GM21526 (cell line): Measurements from ENCODE around the gene C7orf33.

Experiments used
- ATAC-seq: cut with Tn5 transposase; IDR thresholded peaks from one replicate; pipeline ENCODE4 v1.9.1; 2021; ENCODE audit warnings: moderate library complexity; ENCODE audit not compliant: unreplicated experiment, low FRiP score

C7orf33 gene

GRCh38 chr7:148624735-148625134, 34.2 kb downstream of the C7orf33 start:
- no peak for ATAC-seq

- no peak for ATAC-seq
Measured at GRCh38 chr7:148625342-148625741, 34.8 kb downstream of the C7orf33 start.

GRCh38 chr7:148626828-148627227, 36.3 kb downstream of the C7orf33 start:
- ATAC-seq: no peak

- ATAC-seq: no peak
Measured at GRCh38 chr7:148628011-148628410, 37.4 kb downstream of the C7orf33 start.

- no peak for ATAC-seq
Measured at GRCh38 chr7:148630078-148630477, 39.5 kb downstream of the C7orf33 start.

- no peak for ATAC-seq
Measured at GRCh38 chr7:148633761-148634160, 43.2 kb downstream of the C7orf33 start.

- no peak for ATAC-seq
Measured at GRCh38 chr7:148637094-148637493, 46.5 kb downstream of the C7orf33 start.

- ATAC-seq: no peak
Measured at GRCh38 chr7:148645898-148646297, 55.3 kb downstream of the C7orf33 start.

GRCh38 chr7:148650232-148650858, 59.8 kb downstream of the C7orf33 start:
- ATAC-seq: no peak

- ATAC-seq: no peak
Measured at GRCh38 chr7:148652773-148653172, 62.2 kb downstream of the C7orf33 start.

GRCh38 chr7:148657929-148658328, 67.4 kb downstream of the C7orf33 start:
- ATAC-seq: no peak

- ATAC-seq: no peak
Measured at GRCh38 chr7:148661471-148661870, 70.9 kb downstream of the C7orf33 start.

- no peak for ATAC-seq
Measured at GRCh38 chr7:148662646-148663045, 72.1 kb downstream of the C7orf33 start.

- no peak for ATAC-seq
Measured at GRCh38 chr7:148664324-148664723, 73.8 kb downstream of the C7orf33 start.

- ATAC-seq: no peak
Measured at GRCh38 chr7:148665221-148665620, 74.7 kb downstream of the C7orf33 start.
